GM12891 (cell line): ENCODE results near the gene ANKRD6.

Experiments used
- POLR2A ChIP-seq: IDR thresholded peaks from 2 replicates; pipeline ENCODE4 v1.6.1; 2011; ENCODE audit warnings: low read depth, low read length, control low read depth
- POLR2AphosphoS5 ChIP-seq: IDR thresholded peaks from 2 replicates; pipeline ENCODE4 v1.6.1; 2011; ENCODE audit warnings: low read depth, low read length, control low read depth
- POU2F2 ChIP-seq: IDR thresholded peaks from 2 replicates; pipeline ENCODE4 v1.6.1; 2011; ENCODE audit warnings: low read depth, mild to moderate bottlenecking, control low read depth, low read length, moderate library complexity
- TAF1 ChIP-seq: IDR thresholded peaks from 2 replicates; pipeline ENCODE4 v1.6.1; 2011; ENCODE audit warnings: low read depth, low read length, control low read depth

DNA sequence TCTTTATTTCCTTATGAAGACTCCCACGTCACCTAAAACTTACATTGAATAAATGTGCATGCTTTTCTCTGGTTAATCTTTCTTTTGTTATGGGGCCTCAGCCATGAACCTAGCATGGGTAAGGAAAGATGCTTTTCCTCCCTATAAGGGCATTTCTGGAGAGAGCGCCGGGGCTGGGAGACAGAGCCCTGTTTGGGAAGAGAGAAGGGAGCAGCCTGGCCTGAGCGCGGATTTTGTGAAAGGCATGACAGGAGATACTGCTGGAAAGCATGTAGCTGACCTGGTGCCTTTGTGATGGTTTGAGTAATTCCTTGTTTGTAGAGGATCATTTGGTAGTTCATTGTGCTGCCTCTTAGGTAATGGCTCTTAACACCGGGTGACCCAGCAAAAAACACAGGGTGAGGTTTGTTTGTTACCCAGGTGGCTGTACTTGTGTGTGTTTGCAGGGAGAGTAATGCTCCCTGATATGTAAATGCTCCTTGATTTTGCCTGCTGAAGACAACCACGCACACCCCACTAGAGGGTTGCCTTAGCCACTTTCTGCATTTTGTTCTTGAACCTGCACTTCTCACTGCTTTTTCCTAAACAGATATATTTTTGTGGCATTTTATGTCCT lies 59.2 kb downstream of the ANKRD6 start:
- TF ChIP-seq POLR2AphosphoS5 (no peak), POLR2A (no peak), TAF1 (no peak), POU2F2 (no peak)
